GM12892 (cell line): Measurements from ENCODE around the gene ATRNL1.

Experiments used
- POLR2A ChIP-seq: IDR thresholded peaks from 2 replicates; pipeline ENCODE4 v1.6.1; 2011; ENCODE audit warnings: low read depth, low read length, control low read depth
- POLR2AphosphoS5 ChIP-seq: IDR thresholded peaks from 2 replicates; pipeline ENCODE4 v1.6.1; 2011; ENCODE audit warnings: low read depth, low read length, control low read depth
- TAF1 ChIP-seq: IDR thresholded peaks from 2 replicates; pipeline ENCODE4 v1.6.1; 2011; ENCODE audit warnings: low read depth, mild to moderate bottlenecking, control low read depth, low read length, borderline replicate concordance

GRCh38 chr10:115436999-115437398 is 343.8 kb downstream of the ATRNL1 start:
- TF ChIP-seq POLR2A, result no peak
- no peak for TF ChIP-seq POLR2AphosphoS5
- no peak for TF ChIP-seq TAF1
